ENCODE measurements around the gene DQX1. TPM values are rescaled to one million over a fixed set of nuclear protein-coding genes. Genes with fewer than 3 reads are reported as not detected.

DQX1 gene
- total and polyA plus RNA-seq, 9 of the 15 experiments (the other 6 are each of a cell fraction or from before 2014, with no cell fraction given), result 0.04 to 0.38 (median 0.18) TPM; not detected in 1

DNA sequence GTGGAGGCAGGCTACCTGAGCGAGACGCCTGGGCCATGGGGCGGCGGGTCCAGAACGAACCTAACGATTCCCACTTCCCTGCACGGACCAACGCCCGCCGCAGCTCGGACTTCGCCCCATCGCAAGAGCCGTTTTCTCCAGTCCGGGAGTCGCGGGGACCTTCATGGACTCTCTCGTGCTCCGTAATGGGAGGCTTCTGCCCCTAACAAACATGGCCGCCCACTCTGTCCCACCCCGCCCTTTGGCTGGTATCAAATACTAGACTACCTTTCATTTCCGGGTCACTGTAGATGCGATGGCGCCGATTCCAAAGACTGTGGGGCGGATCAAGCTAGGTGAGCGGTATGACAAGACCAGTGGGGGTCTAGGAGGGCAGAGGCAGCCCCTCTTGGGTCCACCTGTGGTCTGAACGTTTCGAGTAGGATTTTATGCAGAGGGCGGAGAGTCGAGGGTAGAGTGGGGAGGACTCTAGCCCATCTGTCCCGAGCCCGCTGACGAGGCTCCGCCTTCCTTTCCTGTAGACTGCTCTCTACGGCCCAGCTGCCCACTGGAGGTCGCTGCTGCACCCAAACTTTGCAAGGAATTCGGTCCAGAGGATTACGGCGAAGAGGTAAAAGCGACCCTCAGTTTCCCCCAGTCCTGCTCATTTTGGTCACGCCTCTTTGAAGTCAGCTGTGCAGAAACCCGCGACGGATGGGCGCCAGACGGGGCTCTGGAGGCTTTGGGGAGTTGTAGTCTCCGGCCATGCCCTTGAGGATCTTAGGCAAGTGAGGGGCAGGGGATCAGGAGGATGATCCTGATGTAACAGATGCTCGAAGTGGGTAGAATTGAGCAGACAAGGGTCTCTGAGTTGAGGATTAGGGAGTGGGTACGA, 43.0 kb downstream of the DQX1 start, which contains the start of the genes CCDC142 and TTC31 (continued):
- TF ChIP-seq CUX1 (CRISPR knock-in tag; IDR thresholded peaks at IDR 0.05) (no peak), TBP (optimal IDR thresholded peaks at IDR 0.05; ENCODE audit: low read depth, low read length) (peak; percentile 84), JUND (IDR thresholded peaks at IDR 0.05; ENCODE audit: borderline replicate concordance, low read depth, low read length) (peak; percentile 59; the same call in 1 of the 2 replicates), JUND (tag; IDR thresholded peaks at IDR 0.05; ENCODE audit: borderline replicate concordance, low read depth, low read length) (peak; percentile 14; the same call in 2 of the 3 replicates), LEF1 (IDR thresholded peaks at IDR 0.05) (no peak), ZNF146 (CRISPR knock-in tag; IDR thresholded peaks at IDR 0.05; ENCODE audit: unreplicated experiment) (no peak), SRSF3 (IDR thresholded peaks at IDR 0.05; ENCODE audit: insufficient read depth, low read length) (no peak), PYGO2 (tag; IDR thresholded peaks at IDR 0.05) (no peak), TCF3 (CRISPR knock-in tag; IDR thresholded peaks at IDR 0.05) (peak; percentile 7; the same call in 1 of the 2 replicates), HDAC8 (tag; IDR thresholded peaks at IDR 0.05) (no peak), HINFP (tag; conservative IDR thresholded peaks at IDR 0.05; ENCODE audit: low read depth) (no peak), ZFP91 (CRISPR knock-in tag; IDR thresholded peaks at IDR 0.05) (no peak), SIX5 (IDR thresholded peaks at IDR 0.05; ENCODE audit: borderline replicate concordance in 1 of 2, insufficient read depth in 1 of 2, low read depth in 1 of 2, low read length in 2 of 2) (peak; percentile 48 to 60; a peak in 3 of 4 replicates)
- TF ChIP-seq, protein P1, sequence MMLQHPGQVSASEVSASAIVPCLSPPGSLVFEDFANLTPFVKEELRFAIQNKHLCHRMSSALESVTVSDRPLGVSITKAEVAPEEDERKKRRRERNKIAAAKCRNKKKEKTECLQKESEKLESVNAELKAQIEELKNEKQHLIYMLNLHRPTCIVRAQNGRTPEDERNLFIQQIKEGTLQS (IDR thresholded peaks at IDR 0.05), result no peak
- TF ChIP-seq, protein P1 (CRISPR knock-in tag; conservative IDR thresholded peaks at IDR 0.05), result 0 out of 2 replicates have a peak, but pooled peaks have one; percentile 54

All from K562 (cell line).